ENCODE results near the gene NEUROG1. TPM values are rescaled to one million over a fixed set of nuclear protein-coding genes. Genes with fewer than 3 reads are reported as not detected.
"Not testable (repeated sequence)": the region's sequence is repeated elsewhere in the genome, so short reads cannot be mapped to it uniquely, and the experiment has no call there.

NEUROG1 gene
- total RNA-seq, 1 donor from 2014 or later, result not detected

GRCh38 chr5:135514116-135514515 lies 21.6 kb downstream of the NEUROG1 start:
- H3K4me1 Mint-ChIP-seq (ENCODE audit: low read depth), result no peaks in the 10 kb centered on the region
- no peak overlapping the region for H3K27ac Mint-ChIP-seq
- no peaks in the 10 kb centered on the region for H3K9me3 Mint-ChIP-seq
- H3K4me3 Mint-ChIP-seq (ENCODE audit: low read depth), result no peak overlapping the region
- DNase-seq (ENCODE audit: low spot score), result no peak
- intact Hi-C loops (cut with micrococcal nuclease), result no loop called here
- peaks cover 41% of the 10 kb centered on the region for H3K27me3 Mint-ChIP-seq (ENCODE audit: low read depth)
- no peaks in the 10 kb centered on the region for H3K36me3 Mint-ChIP-seq (ENCODE audit: low read depth)

- Mint-ChIP-seq H3K4me3 (ENCODE audit: low read depth) (no peak overlapping the region), H3K27me3 (ENCODE audit: low read depth) (peaks cover 43% of the 10 kb centered on the region)
Observed at GRCh38 chr5:135511761-135512575, 23.8 kb downstream of the NEUROG1 start.

DNA sequence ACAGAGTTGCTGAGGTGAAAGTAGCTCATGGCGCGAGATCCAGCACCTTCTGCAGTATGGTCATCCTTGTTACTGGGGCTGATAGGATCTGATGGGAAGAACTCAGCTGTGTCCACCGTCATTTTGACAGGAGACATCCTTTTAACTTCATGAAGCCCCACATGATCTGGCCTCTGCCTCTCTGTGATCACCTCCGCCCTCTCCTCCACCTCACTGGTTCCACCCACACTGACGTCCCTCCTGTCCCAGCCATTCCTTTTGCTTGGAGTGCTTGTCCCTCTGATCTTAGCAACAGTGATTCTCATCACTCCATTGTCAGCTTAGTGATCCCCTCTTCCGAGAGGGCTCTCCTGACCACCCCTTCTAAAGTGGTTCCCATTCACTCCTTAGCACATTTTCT lies 25.8 kb downstream of the NEUROG1 start:
- intact Hi-C loops (cut with micrococcal nuclease), result no loop called here
- Mint-ChIP-seq H3K27me3 (ENCODE audit: low read depth) (peaks cover 39% of the 10 kb centered on the region), H3K36me3 (ENCODE audit: low read depth) (no peaks in the 10 kb centered on the region)

More at GRCh38 chr5:135511761-135512575, 23.8 kb downstream of the NEUROG1 start:
- intact Hi-C loops (cut with micrococcal nuclease), result no loop called here
- Mint-ChIP-seq H3K27ac (no peak overlapping the region), H3K9me3 (no peaks in the 10 kb centered on the region), H3K4me1 (ENCODE audit: low read depth) (no peaks in the 10 kb centered on the region), H3K36me3 (ENCODE audit: low read depth) (no peaks in the 10 kb centered on the region)
- no peak for DNase-seq (ENCODE audit: low spot score)

DNA sequence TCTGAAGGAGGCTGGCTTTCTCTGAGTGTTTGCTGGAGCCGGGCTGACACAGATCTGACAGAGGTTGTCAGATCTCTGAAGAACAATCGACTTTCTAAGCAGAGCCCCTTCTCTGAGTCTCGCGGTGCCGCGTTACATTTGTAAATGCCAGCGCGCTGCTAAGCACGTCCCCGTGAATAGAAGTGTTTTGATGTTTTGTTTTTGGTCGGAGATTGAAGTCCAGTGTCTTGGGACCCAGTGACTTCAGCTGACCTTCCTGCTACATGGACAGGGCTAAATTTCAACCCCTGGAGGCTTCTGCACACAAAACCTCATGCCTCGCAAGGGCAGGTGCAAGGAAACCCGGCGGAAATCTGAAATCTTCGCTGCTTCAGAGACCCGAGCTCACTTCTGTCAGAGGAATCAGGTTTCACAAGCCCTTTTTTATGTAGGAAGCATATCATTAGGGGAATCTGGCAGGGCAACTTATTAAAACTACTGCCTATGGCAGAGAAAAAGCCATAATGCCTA lies 27.2 kb downstream of the NEUROG1 start:
- intact Hi-C loops (cut with micrococcal nuclease), result no loop called here
- Mint-ChIP-seq H3K9me3 (no peaks in the 10 kb centered on the region), H3K4me3 (ENCODE audit: low read depth) (no peak overlapping the region), H3K27me3 (ENCODE audit: low read depth) (peaks cover 38% of the 10 kb centered on the region), H3K27ac (no peak overlapping the region), H3K36me3 (ENCODE audit: low read depth) (no peaks in the 10 kb centered on the region), H3K4me1 (ENCODE audit: low read depth) (no peaks in the 10 kb centered on the region)
- no peak for DNase-seq (ENCODE audit: low spot score)

More for the DNA sequence above, 25.8 kb downstream of the NEUROG1 start:
- Mint-ChIP-seq H3K4me1 (ENCODE audit: low read depth) (no peaks in the 10 kb centered on the region), H3K4me3 (ENCODE audit: low read depth) (no peak overlapping the region), H3K9me3 (no peaks in the 10 kb centered on the region), H3K27ac (no peak overlapping the region)
- no peak for DNase-seq (ENCODE audit: low spot score)

GRCh38 chr5:135505973-135506372 lies 29.8 kb downstream of the NEUROG1 start:
- H3K27me3 Mint-ChIP-seq (ENCODE audit: low read depth), result peaks cover 47% of the 10 kb centered on the region
- no peaks in the 10 kb centered on the region for H3K4me1 Mint-ChIP-seq (ENCODE audit: low read depth)
- DNase-seq (ENCODE audit: low spot score), result no peak
- intact Hi-C loops (cut with micrococcal nuclease), result no loop called here
- no peaks in the 10 kb centered on the region for H3K36me3 Mint-ChIP-seq (ENCODE audit: low read depth)
- no peak overlapping the region for H3K4me3 Mint-ChIP-seq (ENCODE audit: low read depth)
- H3K9me3 Mint-ChIP-seq, result no peaks in the 10 kb centered on the region
- H3K27ac Mint-ChIP-seq, result no peak overlapping the region

GRCh38 chr5:135504376-135504775 lies 31.4 kb downstream of the NEUROG1 start:
- DNase-seq (ENCODE audit: low spot score), result no peak
- intact Hi-C loops (cut with micrococcal nuclease), result no loop called here
- Mint-ChIP-seq H3K4me3 (ENCODE audit: low read depth) (no peak overlapping the region), H3K4me1 (ENCODE audit: low read depth) (no peaks in the 10 kb centered on the region), H3K27me3 (ENCODE audit: low read depth) (peaks cover 36% of the 10 kb centered on the region), H3K27ac (no peak overlapping the region), H3K9me3 (no peaks in the 10 kb centered on the region), H3K36me3 (ENCODE audit: low read depth) (no peaks in the 10 kb centered on the region)

- Mint-ChIP-seq H3K27ac (no peak overlapping the region), H3K27me3 (ENCODE audit: low read depth) (peaks cover 35% of the 10 kb centered on the region), H3K36me3 (ENCODE audit: low read depth) (no peaks in the 10 kb centered on the region), H3K4me3 (ENCODE audit: low read depth) (no peak overlapping the region), H3K4me1 (ENCODE audit: low read depth) (no peaks in the 10 kb centered on the region), H3K9me3 (no peaks in the 10 kb centered on the region)
- intact Hi-C loops (cut with micrococcal nuclease), result no loop called here
- DNase-seq (ENCODE audit: low spot score), result no peak
Observed at GRCh38 chr5:135503871-135504270, 31.9 kb downstream of the NEUROG1 start.

- DNase-seq (ENCODE audit: low spot score), result no peak
- Mint-ChIP-seq H3K27ac (no peak overlapping the region), H3K9me3 (no peaks in the 10 kb centered on the region), H3K4me3 (ENCODE audit: low read depth) (no peak overlapping the region), H3K36me3 (ENCODE audit: low read depth) (no peaks in the 10 kb centered on the region), H3K4me1 (ENCODE audit: low read depth) (no peaks in the 10 kb centered on the region), H3K27me3 (ENCODE audit: low read depth) (peaks cover 29% of the 10 kb centered on the region)
- intact Hi-C loops (cut with micrococcal nuclease), result no loop called here
Observed at GRCh38 chr5:135502836-135503520, 32.8 kb downstream of the NEUROG1 start.

DNA sequence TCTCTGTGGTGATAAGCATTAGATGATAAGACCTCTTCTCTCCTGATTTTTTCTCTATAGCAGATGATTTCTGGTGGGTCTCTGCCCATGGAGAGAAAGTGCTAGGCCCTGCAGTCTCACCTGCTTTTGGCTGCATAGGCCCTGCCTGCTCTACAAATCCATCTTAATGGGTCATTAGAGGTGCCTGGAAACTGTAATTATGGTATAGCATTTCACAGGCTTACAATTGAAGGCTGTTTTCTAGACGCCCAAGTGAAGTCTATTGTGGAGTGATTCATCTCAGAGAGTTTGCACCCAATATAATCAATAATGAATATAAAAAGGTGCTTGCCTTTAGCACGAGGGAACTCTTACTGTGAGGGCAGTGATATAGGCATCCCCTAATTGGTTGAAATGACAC lies 33.8 kb downstream of the NEUROG1 start:
- Mint-ChIP-seq H3K27ac (no peak overlapping the region), H3K9me3 (no peaks in the 10 kb centered on the region), H3K4me3 (ENCODE audit: low read depth) (no peak overlapping the region), H3K27me3 (ENCODE audit: low read depth) (peaks cover 28% of the 10 kb centered on the region), H3K36me3 (ENCODE audit: low read depth) (no peaks in the 10 kb centered on the region), H3K4me1 (ENCODE audit: low read depth) (no peaks in the 10 kb centered on the region)
- intact Hi-C loops (cut with micrococcal nuclease), result no loop called here
- DNase-seq (ENCODE audit: low spot score), result no peak

GRCh38 chr5:135498637-135498995 lies 37.1 kb downstream of the NEUROG1 start:
- H3K4me3 Mint-ChIP-seq (ENCODE audit: low read depth), result no peak overlapping the region
- DNase-seq (ENCODE audit: low spot score), result no peak
- no peaks in the 10 kb centered on the region for H3K9me3 Mint-ChIP-seq
- peaks cover 38% of the 10 kb centered on the region for H3K27me3 Mint-ChIP-seq (ENCODE audit: low read depth)
- H3K27ac Mint-ChIP-seq, result no peak overlapping the region
- H3K36me3 Mint-ChIP-seq (ENCODE audit: low read depth), result no peaks in the 10 kb centered on the region
- no peaks in the 10 kb centered on the region for H3K4me1 Mint-ChIP-seq (ENCODE audit: low read depth)
- intact Hi-C loops (cut with micrococcal nuclease), result no loop called here

DNA sequence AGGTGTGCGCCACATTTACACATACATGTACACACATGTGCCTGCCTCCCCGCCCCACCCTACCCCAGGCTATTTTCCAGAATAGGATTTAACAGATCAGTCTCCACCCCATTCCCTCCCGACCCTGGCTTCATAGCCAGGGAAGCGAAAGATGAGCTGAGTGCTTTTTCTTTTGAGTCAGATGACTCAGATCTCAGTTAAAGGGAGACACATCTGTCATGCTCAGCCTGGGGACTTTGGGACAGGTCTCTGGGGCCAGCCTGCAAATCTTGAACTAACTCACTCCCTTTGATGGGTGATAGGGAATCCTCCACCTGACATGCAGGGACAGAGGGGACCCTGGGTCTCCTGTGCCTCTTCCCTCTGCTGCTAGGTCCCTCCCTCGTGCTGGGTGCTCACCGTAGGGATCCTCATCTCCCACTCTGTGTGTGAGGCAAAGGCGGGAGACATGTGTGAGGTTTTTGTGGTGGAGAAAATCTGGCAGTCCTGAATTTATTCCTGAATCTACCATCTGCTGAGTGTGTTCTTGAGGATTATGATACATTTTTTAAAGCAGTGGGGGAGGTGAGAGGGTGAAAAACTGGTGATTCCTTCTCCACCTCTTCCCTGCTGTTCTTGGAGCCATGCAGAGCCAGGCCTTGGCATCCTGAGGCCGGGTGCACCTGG lies 37.7 kb downstream of the NEUROG1 start:
- DNase-seq (ENCODE audit: low spot score), result no peak
- Mint-ChIP-seq H3K27me3 (ENCODE audit: low read depth) (peaks cover 38% of the 10 kb centered on the region), H3K27ac (no peak overlapping the region), H3K9me3 (no peaks in the 10 kb centered on the region), H3K36me3 (ENCODE audit: low read depth) (no peaks in the 10 kb centered on the region), H3K4me1 (ENCODE audit: low read depth) (no peaks in the 10 kb centered on the region), H3K4me3 (ENCODE audit: low read depth) (no peak overlapping the region)
- intact Hi-C loops (cut with micrococcal nuclease), result no loop called here

DNA sequence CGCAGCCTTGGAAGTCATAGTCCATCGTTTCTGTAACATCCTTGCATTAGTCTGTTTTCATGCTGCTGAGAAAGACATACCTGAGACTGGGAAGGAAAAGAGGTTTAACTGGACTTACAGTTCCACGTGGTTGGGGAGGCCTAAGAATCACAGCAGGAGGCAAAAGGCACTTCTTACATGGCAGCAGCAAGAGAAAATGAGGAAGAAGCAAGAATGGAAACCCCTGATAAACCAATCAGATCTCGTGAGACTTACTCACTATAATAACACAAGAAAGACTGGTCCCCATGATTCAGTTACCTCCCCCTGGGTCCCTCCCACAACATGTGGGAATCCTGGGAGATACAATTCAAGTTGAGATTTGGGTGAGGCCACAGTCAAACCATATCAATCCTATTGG lies 40.2 kb downstream of the NEUROG1 start:
- H3K9me3 Mint-ChIP-seq; H3K27ac Mint-ChIP-seq; H3K4me3 Mint-ChIP-seq (ENCODE audit: low read depth); H3K4me1 Mint-ChIP-seq (ENCODE audit: low read depth); H3K36me3 Mint-ChIP-seq (ENCODE audit: low read depth); intact Hi-C loops (cut with micrococcal nuclease); DNase-seq (ENCODE audit: low spot score): not testable (repeated sequence)
- H3K27me3 Mint-ChIP-seq (ENCODE audit: low read depth), result peaks cover 49% of the 10 kb centered on the region

DNA sequence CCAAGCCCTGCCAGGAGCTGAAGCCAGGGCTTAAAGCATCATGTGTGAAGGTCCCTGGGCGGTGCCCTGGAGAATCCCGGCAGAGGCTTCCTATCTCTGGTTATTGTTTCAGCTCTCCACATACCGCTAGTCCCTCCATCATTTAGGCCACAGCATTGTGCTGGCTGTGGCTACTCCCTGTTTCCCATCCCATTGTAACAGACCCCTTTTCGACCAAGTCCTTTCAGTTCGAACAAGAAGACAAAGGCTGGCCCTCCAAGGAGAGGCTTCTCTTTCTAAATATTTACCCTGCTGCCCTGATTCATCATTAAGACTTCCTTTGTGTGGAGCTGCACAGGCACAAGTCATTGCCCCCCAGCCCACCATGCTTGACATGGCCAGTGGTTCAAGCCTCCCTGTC lies 41.6 kb downstream of the NEUROG1 start:
- no peaks in the 10 kb centered on the region for H3K36me3 Mint-ChIP-seq (ENCODE audit: low read depth)
- intact Hi-C loops (cut with micrococcal nuclease), result loop anchor here (5.0 kb wide), 1 partner anchor 452 kb away; no protein-coding TSS in a partner anchor
- peaks cover 2% of the 10 kb centered on the region for H3K4me1 Mint-ChIP-seq (ENCODE audit: low read depth)
- H3K27me3 Mint-ChIP-seq (ENCODE audit: low read depth), result peaks cover 50% of the 10 kb centered on the region
- H3K27ac Mint-ChIP-seq, result no peak overlapping the region
- DNase-seq (ENCODE audit: low spot score), result no peak
- no peak overlapping the region for H3K4me3 Mint-ChIP-seq (ENCODE audit: low read depth)
- no peaks in the 10 kb centered on the region for H3K9me3 Mint-ChIP-seq
